Naive thymus-derived CD8-positive, alpha-beta T cell (primary cell): ENCODE measurements around the gene QSOX2. TPM values are rescaled to one million over a fixed set of nuclear protein-coding genes. Genes with fewer than 3 reads are reported as not detected.

ENCODE experiments used
- ATAC-seq, 2 donors: fragments of 150-1000 bp; cut with Tn5 transposase in 1 of 2; sonication (Bioruptor Pico), chemical (Tn5 transposase) in 1 of 2; 1 replicate in 1 of 2; 2 replicates in 1 of 2; pipeline ENCODE4 v1.10.0; 2021; ENCODE audit warnings: mild to moderate bottlenecking in 2 of 2, moderate library complexity in 2 of 2
- POLR2A ChIA-PET: fragments of 350-600 bp; sonication (Branson Sonifier 250); formaldehyde crosslinking; loops from one replicate; lab custom pipeline; 2021; ENCODE audit warnings: antibody characterized with exemption; lab: Charles Lee
- DNase-seq, 10 donors: peaks; one replicate each; pipeline versions ENCODE4 v3.0.0 to v3.0.0-alpha.2; 2020 to 2022
- H3K27ac Mint-ChIP-seq, 10 donors: one replicate each; pipeline ENCODE4 v1.8.0; 2020 to 2022; ENCODE audit warnings: mild to moderate bottlenecking in 10 of 10, mixed read lengths in 10 of 10, moderate library complexity in 4 of 10, inconsistent platforms in 1 of 10
- H3K27me3 Mint-ChIP-seq, 5 donors: one replicate each; pipeline ENCODE4 v1.8.0; 2021 to 2022; ENCODE audit warnings: mixed read lengths in 5 of 5
- H3K36me3 Mint-ChIP-seq, 3 donors: one replicate each; pipeline ENCODE4 v1.8.0; 2020 to 2022; ENCODE audit warnings: mixed read lengths in 3 of 3, mild to moderate bottlenecking in 2 of 3, inconsistent platforms in 1 of 3
- H3K4me1 Mint-ChIP-seq, 4 donors: one replicate each; pipeline ENCODE4 v1.8.0; 2021 to 2022; ENCODE audit warnings: mixed read lengths in 4 of 4
- H3K4me3 Mint-ChIP-seq, 10 donors: one replicate each; pipeline ENCODE4 v1.8.0; 2020 to 2022; ENCODE audit warnings: mild to moderate bottlenecking in 10 of 10, mixed read lengths in 10 of 10, moderate library complexity in 6 of 10, inconsistent platforms in 1 of 10
- H3K9me3 Mint-ChIP-seq, 9 donors: one replicate each; pipeline ENCODE4 v1.8.0; 2020 to 2022; ENCODE audit warnings: mixed read lengths in 9 of 9, mild to moderate bottlenecking in 3 of 9, inconsistent platforms in 1 of 9, moderate library complexity in 1 of 9
- polyA plus RNA-seq, 3 donors: library from polyadenylated mRNA; unstranded; fragments of 300-500 nt; fragmentation: Illumina TruSeq; gene quantifications; one replicate each; pipeline ENCODE4 v1.2.3, GENCODE V29; 2021
- total RNA-seq, 8 experiments: library from RNA in 2 of 8; stranded (reverse) in 2 of 8; gene quantifications; one replicate each; pipeline ENCODE4 v1.2.3 and lab custom pipeline; 2021 to 2026

Gene QSOX2
- 10 to 100 TPM; 15.5 to 15.9 TPM for total RNA-seq
- under 1 TPM; 0.50 to 0.86 (median 0.55) TPM for polyA plus RNA-seq
- total RNA-seq (lab: John Stamatoyannopoulos, UW): 40.7 to 117 (median 52.0) reads per million in 6 experiments

GRCh38 chr9:136245219-136246150, at the start of gene QSOX2:
TSS of gene QSOX2 (minus strand) at chr9:136245812. CDS start at chr9:136245803, 9 bp downstream.
- POLR2A ChIA-PET: interaction anchor here (1.4 to 3.7 kb wide), 3 partner anchors 17 to 284 kb away, joined by 5 to 11 read pairs (median 7); partner anchors contain the start of gene UBAC1
- peak within 1 kb of the TSS; percentile 90 to 99 (median 94) for H3K4me3 Mint-ChIP-seq
- peaks cover 23 to 54% (median 47%) of the 10 kb centered on the region in 4 donors for H3K4me1 Mint-ChIP-seq
- H3K36me3 Mint-ChIP-seq: peaks cover 0 to 3% (median 0%) of the 10 kb centered on the region in 3 donors
- H3K27ac Mint-ChIP-seq: peak within 1 kb of the TSS; percentile 85 to 95 (median 90)
- H3K27me3 Mint-ChIP-seq: no peaks in the 10 kb centered on the region
- DNase-seq (peak; percentile 74 to 90 (median 85)), ATAC-seq (peak; percentile 75 to 76)
- H3K9me3 Mint-ChIP-seq: no peaks in the 10 kb centered on the region

- Mint-ChIP-seq H3K27ac (no peak overlapping the region), H3K4me1 (peaks cover 0 to 2% (median 0%) of the 10 kb centered on the region in 4 donors), H3K27me3 (no peaks in the 10 kb centered on the region), H3K36me3 (no peaks in the 10 kb centered on the region), H3K9me3 (no peaks in the 10 kb centered on the region), H3K4me3 (no peak overlapping the region)
- POLR2A ChIA-PET: no interaction called here
- no peak for DNase-seq
- no peak for ATAC-seq
Measured at GRCh38 chr9:136295055-136295454, 49.4 kb upstream of the QSOX2 start.

- Mint-ChIP-seq H3K9me3 (no peaks in the 10 kb centered on the region), H3K4me1 (peaks cover 0 to 2% (median 0%) of the 10 kb centered on the region in 4 donors), H3K4me3 (no peak overlapping the region), H3K27ac (no peak overlapping the region), H3K27me3 (no peaks in the 10 kb centered on the region), H3K36me3 (no peaks in the 10 kb centered on the region)
- POLR2A ChIA-PET: no interaction called here
- ATAC-seq: no peak
- no peak for DNase-seq
Measured at GRCh38 chr9:136294437-136294836, 48.8 kb upstream of the QSOX2 start.

- peaks cover 0 to 2% (median 0%) of the 10 kb centered on the region in 4 donors for H3K4me1 Mint-ChIP-seq
- H3K36me3 Mint-ChIP-seq: no peaks in the 10 kb centered on the region
- POLR2A ChIA-PET: no interaction called here
- no peaks in the 10 kb centered on the region for H3K27me3 Mint-ChIP-seq
- no peaks in the 10 kb centered on the region for H3K9me3 Mint-ChIP-seq
- ATAC-seq (no peak), DNase-seq (no peak)
- H3K27ac Mint-ChIP-seq: no peak overlapping the region
- no peak overlapping the region for H3K4me3 Mint-ChIP-seq
Measured at GRCh38 chr9:136293476-136294077, 48.0 kb upstream of the QSOX2 start.

- Mint-ChIP-seq H3K27ac (no peak overlapping the region), H3K36me3 (no peaks in the 10 kb centered on the region), H3K9me3 (no peaks in the 10 kb centered on the region), H3K4me1 (no peaks in the 10 kb centered on the region), H3K27me3 (no peaks in the 10 kb centered on the region), H3K4me3 (no peak overlapping the region)
- DNase-seq (no peak), ATAC-seq (no peak)
- POLR2A ChIA-PET: no interaction called here
Measured at GRCh38 chr9:136292591-136293448, 47.2 kb upstream of the QSOX2 start.

GRCh38 chr9:136292026-136292538, 46.5 kb upstream of the QSOX2 start:
- H3K36me3 Mint-ChIP-seq: no peaks in the 10 kb centered on the region
- ATAC-seq (no peak), DNase-seq (no peak)
- H3K27me3 Mint-ChIP-seq: peaks cover 0 to 3% (median 0%) of the 10 kb centered on the region in 5 donors
- H3K27ac Mint-ChIP-seq: no peak overlapping the region
- H3K9me3 Mint-ChIP-seq: no peaks in the 10 kb centered on the region
- H3K4me3 Mint-ChIP-seq: no peak overlapping the region
- H3K4me1 Mint-ChIP-seq: peaks cover 0 to 3% (median under 1%) of the 10 kb centered on the region in 4 donors
- POLR2A ChIA-PET: no interaction called here

- Mint-ChIP-seq H3K27ac (no peak overlapping the region), H3K4me1 (peaks cover 0 to 3% (median under 1%) of the 10 kb centered on the region in 4 donors), H3K4me3 (no peak overlapping the region), H3K27me3 (peaks cover 0 to 3% (median 0%) of the 10 kb centered on the region in 5 donors), H3K9me3 (no peaks in the 10 kb centered on the region), H3K36me3 (no peaks in the 10 kb centered on the region)
- POLR2A ChIA-PET: no interaction called here
- ATAC-seq (no peak), DNase-seq (no peak)
Measured at GRCh38 chr9:136291306-136292025, 45.9 kb upstream of the QSOX2 start.

- Mint-ChIP-seq H3K9me3 (no peaks in the 10 kb centered on the region), H3K36me3 (no peaks in the 10 kb centered on the region), H3K4me3 (no peak overlapping the region), H3K27me3 (peaks cover 0 to 3% (median 0%) of the 10 kb centered on the region in 5 donors), H3K27ac (no peak overlapping the region), H3K4me1 (peaks cover 0 to 3% (median under 1%) of the 10 kb centered on the region in 4 donors)
- DNase-seq (no peak), ATAC-seq (no peak)
- POLR2A ChIA-PET: no interaction called here
Measured at GRCh38 chr9:136290508-136291000, 44.9 kb upstream of the QSOX2 start.

GRCh38 chr9:136289651-136290507, 44.3 kb upstream of the QSOX2 start:
- Mint-ChIP-seq H3K9me3 (no peaks in the 10 kb centered on the region), H3K27ac (no peak overlapping the region), H3K36me3 (no peaks in the 10 kb centered on the region), H3K27me3 (peaks cover 0 to 3% (median 0%) of the 10 kb centered on the region in 5 donors), H3K4me1 (peaks cover 0 to 3% (median under 1%) of the 10 kb centered on the region in 4 donors), H3K4me3 (no peak overlapping the region)
- ATAC-seq (no peak), DNase-seq (no peak)
- POLR2A ChIA-PET: no interaction called here

GRCh38 chr9:136287960-136288753, 42.5 kb upstream of the QSOX2 start:
- Mint-ChIP-seq H3K36me3 (no peaks in the 10 kb centered on the region), H3K9me3 (no peaks in the 10 kb centered on the region), H3K4me3 (no peak overlapping the region), H3K4me1 (peaks cover 5 to 6% (median 6%) of the 10 kb centered on the region in 4 donors), H3K27me3 (peaks cover 0 to 9% (median 3%) of the 10 kb centered on the region in 5 donors), H3K27ac (peak overlapping the region in 1 of 10 donors; percentile 46)
- POLR2A ChIA-PET: no interaction called here
- no peak for ATAC-seq
- DNase-seq: no peak
